NCI-H2029 treated with DMSO at 0.1 percent for 48 hours (cell line): ENCODE data around the gene DKKL1.

ENCODE experiments used
- DNase-seq: peaks from one replicate; lab custom pipeline; 2025; lab: John Stamatoyannopoulos, UW

DKKL1 gene

DNA sequence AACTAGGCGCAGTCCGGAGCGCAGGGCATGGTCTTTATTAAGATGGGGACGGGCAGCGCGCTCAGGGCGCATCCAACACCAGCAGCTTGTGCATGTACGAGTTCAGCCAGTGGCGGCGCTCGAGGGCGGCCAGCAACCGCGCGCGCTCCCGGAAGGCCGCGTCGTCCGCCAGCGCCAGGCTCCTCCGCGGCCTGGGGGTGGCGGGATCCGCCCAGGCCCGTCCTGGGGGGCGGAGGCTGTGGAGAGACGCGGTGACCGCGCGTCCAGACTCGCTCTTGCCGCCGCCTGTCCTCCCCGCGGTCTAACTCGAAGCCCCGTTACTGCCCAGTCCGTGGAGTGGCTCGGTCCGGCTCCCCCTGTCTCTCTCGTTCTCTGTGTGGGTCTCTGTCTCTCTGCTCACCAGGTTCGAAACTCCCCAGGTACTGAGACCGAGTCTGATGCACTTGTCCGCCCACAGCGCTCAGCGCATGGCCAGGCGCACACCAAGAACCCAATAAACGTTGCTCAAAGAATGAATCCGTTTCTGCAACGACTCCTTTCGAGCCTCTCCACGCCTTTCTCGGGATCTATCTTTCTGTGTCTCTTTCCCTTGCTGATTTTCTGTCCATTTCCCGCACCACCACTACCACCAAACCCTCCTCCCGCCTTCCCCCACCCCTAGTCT, 58.9 kb downstream of the DKKL1 start:
- DNase-seq = peak; percentile 21

DNA sequence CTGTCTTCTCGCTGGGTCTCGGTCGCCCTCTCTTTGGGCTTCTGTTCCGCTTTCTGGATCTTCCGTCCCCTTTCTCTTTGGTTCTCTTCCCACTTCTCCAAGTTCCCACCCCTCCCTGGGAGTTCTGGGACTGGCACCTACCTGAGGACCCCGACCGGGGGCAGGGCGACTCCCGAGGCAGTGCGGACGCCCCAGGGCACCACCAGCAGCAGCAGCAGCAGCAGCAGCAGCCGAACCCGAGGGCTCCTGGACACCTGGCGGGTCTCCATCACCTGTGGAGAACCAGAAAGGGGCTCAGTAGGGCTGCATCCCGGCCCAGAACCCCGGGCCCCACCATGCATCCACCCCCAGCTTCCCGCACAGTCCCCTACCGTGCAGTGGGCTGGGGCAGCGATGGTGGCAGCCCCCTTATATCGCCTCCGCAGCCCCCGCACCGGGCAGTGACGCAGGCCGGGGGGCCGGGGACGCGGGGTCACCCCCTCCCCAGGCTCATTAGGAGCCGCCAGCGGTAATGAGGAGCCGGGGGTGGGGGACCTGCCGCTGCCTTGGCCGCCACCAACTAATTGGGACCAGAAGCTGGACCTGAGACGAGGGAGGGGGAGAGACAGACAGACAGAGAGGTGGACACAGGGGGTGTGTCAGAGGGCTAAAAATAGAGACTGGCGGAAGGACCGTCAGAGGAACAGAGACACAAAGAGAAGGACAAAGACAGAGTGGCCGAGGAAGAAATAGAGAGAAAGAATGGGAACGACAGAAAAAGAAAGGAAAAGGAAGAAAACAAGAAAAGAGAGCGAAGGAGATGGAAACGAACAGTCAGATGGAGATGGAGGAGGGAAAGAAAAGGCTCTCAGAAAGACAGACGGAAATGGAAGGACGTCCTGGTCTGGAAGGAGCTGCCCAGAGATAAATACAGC, 59.7 kb downstream of the DKKL1 start, which contains the start of gene PTH2:
TSS of gene PTH2 (minus strand) at position 371 of the 914 bp plus-strand sequence. CDS start at position 269, 102 bp downstream.
- no peak for DNase-seq

DNA sequence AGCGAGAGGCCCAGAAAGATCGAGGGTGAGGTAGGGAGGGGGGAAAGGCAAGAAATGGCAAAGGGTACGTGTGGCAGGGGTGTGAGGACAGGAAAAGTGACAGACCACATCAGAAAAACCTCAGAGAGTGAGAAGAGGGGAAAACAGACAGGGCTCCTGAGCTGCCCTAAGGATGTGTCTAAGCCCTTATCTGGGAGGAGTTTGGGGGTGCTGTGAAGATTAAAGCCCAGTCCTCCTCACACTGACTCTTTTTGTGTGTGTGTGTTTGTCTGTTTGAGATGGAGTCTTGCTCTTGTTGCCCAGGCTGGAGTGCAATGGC, 60.3 kb downstream of the DKKL1 start:
- no peak for DNase-seq
